Common myeloid progenitor, CD34-positive (primary cell): ENCODE measurements around the gene DAZAP1.

Experiments
- CTCF ChIA-PET: fragments of 350-600 bp; sonication (Branson Sonifier 250); formaldehyde crosslinking; loops from one replicate; lab custom pipeline; 2021; ENCODE audit warnings: antibody characterized with exemption; lab: Charles Lee
- POLR2A ChIA-PET: fragments of 350-600 bp; sonication (Branson Sonifier 250); formaldehyde crosslinking; loops from one replicate; lab custom pipeline; 2021; ENCODE audit warnings: antibody characterized with exemption; lab: Charles Lee
- DNase-seq, 3 donors: peaks; one replicate each; pipeline versions ENCODE4 v3.0.0 to v3.0.0-alpha.2; 2013
- H3K27ac ChIP-seq, 2 experiments: 1 replicate in 1 of 2; 2 replicates in 1 of 2; pipeline ENCODE4 v1.7.0; 2013; ENCODE audit warnings: inconsistent platforms in 2 of 2, low read length in 2 of 2, mild to moderate bottlenecking in 2 of 2, low read depth in 1 of 2, moderate library complexity in 1 of 2; ENCODE audit not compliant: severe bottlenecking in 2 of 2, insufficient read depth in 1 of 2, poor library complexity in 1 of 2
- H3K27me3 ChIP-seq, 5 experiments: replicated peaks in 2 of 5; 1 replicate in 3 of 5; 2 replicates in 2 of 5; pipeline versions ENCODE4 v1.6.1 to v1.7.0; 2013; ENCODE audit warnings: low read length in 4 of 5, mild to moderate bottlenecking in 2 of 5, moderate library complexity in 2 of 5, inconsistent platforms in 1 of 5; ENCODE audit not compliant: insufficient read depth in 5 of 5, control insufficient read depth in 4 of 5
- H3K36me3 ChIP-seq, 4 experiments: 1 replicate in 2 of 4; 2 replicates in 2 of 4; pipeline versions ENCODE4 v1.6.1 to v1.7.0; 2013; ENCODE audit warnings: low read length in 3 of 4, control low read depth in 1 of 4, mild to moderate bottlenecking in 1 of 4; ENCODE audit not compliant: control insufficient read depth in 4 of 4, insufficient read depth in 4 of 4
- H3K4me1 ChIP-seq, 4 experiments: 1 replicate in 3 of 4; 2 replicates in 1 of 4; pipeline versions ENCODE4 v1.6.1 to v1.7.1; 2013; ENCODE audit warnings: low read length in 3 of 4, mild to moderate bottlenecking in 3 of 4, control low read depth in 1 of 4, inconsistent platforms in 1 of 4, moderate library complexity in 1 of 4; ENCODE audit not compliant: control insufficient read depth in 4 of 4, insufficient read depth in 4 of 4; ENCODE audit errors: control extremely low read depth in 1 of 4
- H3K4me3 ChIP-seq, 7 experiments: 1 replicate in 4 of 7; 2 replicates in 3 of 7; pipeline versions ENCODE4 v1.5.1 to v1.7.0; 2013; ENCODE audit warnings: mild to moderate bottlenecking in 7 of 7, low read length in 6 of 7, moderate library complexity in 6 of 7, inconsistent platforms in 2 of 7, low read depth in 2 of 7, control low read depth in 1 of 7; ENCODE audit not compliant: insufficient read depth in 4 of 7, control insufficient read depth in 1 of 7; ENCODE audit errors: extremely low read depth in 1 of 7
- H3K9me3 ChIP-seq, 5 experiments: 1 replicate in 4 of 5; 2 replicates in 1 of 5; pipeline versions ENCODE4 v1.6.1 to v1.7.1; 2013; ENCODE audit warnings: low read length in 4 of 5, mild to moderate bottlenecking in 2 of 5, inconsistent platforms in 1 of 5, low read depth in 1 of 5, moderate library complexity in 1 of 5; ENCODE audit not compliant: control insufficient read depth in 4 of 5, insufficient read depth in 2 of 5; ENCODE audit errors: control extremely low read depth in 1 of 5
- WGBS: methylation state at CpG from one replicate; pipeline ENCODE4 v1.1.5; 2013; ENCODE audit not compliant: insufficient coverage; 5-methylcytosine and 5-hydroxymethylcytosine counted together

DAZAP1 gene

DNA sequence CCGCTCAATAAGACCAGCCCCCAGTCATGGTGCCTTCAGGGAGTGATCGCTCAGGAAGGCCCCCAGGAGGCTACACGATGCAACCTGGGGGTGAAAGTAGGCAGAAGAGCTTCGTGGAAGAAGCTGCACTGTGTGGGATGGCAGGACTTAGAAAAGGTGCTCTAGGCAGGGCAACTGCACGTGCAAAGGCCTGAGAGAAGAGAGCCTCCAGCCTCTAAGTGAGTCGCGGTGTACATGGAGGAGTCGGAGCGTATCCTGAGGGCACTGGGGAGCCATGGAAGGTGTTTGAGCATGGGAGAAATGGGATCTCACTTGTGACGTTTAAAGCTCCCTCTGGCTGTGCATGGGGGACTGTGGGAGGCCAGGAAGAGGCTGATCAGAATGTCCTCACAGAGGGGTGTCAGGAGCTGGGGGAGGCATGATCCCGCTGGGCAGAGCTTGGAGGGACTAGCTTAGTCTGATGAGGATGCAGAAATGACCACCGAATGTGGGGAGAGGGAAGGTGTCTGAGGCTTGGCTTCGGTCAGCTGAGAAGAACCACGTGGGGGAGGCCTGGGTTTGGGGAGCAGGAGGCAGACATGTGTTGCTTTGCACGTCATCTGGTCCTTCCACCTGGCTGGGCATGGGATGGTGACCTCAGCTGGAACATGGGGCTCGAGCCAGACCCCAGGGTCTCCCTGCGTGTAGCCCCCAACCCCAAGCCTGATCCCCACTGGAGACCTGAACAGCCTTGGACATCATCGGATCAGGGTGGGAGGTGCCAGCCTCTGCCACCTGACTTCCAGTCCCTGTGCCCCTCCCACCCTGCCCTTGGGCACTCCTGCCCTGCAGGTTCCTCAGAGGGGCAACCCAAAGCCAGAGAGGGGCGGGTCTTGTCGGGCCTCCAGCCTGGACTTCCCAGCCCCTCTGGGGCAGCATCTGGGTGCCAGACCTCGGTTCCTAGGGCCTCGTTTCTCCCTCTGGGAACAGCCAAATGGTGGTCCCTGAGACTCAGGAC, 43.6 kb downstream of the DAZAP1 start:
- DNase-seq, result no peak
- POLR2A ChIA-PET, result no interaction called here
- H3K36me3 ChIP-seq, result no peaks in the 10 kb centered on the region
- WGBS, result 67% methylated on average over 19 of the region's 22 CpGs
- H3K27me3 ChIP-seq, result peaks cover 0 to 84% (median 36%) of the 10 kb centered on the region in 5 experiments
- H3K4me1 ChIP-seq, result peaks cover 0 to 39% (median 28%) of the 10 kb centered on the region in 4 experiments
- no peak overlapping the region for H3K4me3 ChIP-seq
- CTCF ChIA-PET, result interaction anchor here (6.5 kb wide), 1 partner anchor 16 kb away, joined by 35 read pairs; no protein-coding TSS in a partner anchor
- no peak overlapping the region for H3K27ac ChIP-seq
- H3K9me3 ChIP-seq, result no peaks in the 10 kb centered on the region

DNA sequence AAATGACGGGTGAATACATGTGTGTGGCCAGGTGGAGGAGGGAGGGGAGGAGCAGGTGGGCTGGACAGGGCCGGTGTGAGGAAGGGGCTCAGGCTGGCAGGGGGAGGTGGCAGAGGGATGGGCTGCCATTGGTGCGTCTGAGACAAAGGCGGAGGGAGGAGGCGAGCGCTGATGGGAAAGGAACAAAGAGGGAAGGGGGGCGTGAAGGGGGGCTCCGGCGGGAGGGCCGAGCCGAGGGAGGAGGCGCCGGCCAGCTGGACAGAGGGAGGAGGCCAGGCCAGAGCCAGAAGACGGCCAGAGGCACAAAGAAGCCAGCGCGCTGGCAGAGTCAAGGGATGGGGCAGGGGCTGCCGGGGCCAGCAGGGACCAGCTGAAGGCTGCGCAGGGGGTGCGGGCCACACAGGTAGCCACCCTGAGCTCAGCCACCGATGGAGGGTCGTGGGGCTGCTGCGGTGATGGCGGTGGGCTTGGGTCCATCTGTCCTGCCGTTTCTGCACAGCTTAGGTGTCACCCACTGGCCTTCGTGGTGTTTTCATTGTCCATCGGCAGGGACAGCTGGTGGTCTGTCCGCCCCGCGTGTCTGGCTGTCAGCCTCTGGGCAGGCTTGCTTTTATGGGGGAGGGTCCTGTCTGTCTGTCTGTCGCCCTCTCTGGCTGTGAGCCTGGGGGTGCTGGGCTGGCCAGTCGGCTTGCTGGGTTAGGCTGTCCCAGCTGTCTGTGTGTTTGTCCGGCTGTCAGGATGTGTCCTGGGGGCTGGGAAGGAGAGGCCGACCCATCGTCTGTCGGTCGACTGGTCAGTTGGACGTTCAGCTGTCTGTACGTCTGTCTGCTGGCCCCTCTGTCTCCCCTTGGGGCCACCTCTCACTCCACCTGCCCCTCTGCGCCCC, 44.8 kb downstream of the DAZAP1 start:
- no peak for DNase-seq
- H3K36me3 ChIP-seq, result no peaks in the 10 kb centered on the region
- H3K4me3 ChIP-seq, result no peak overlapping the region
- H3K4me1 ChIP-seq, result peaks cover 0 to 39% (median 26%) of the 10 kb centered on the region in 4 experiments
- peaks cover 0 to 84% (median 44%) of the 10 kb centered on the region in 5 experiments for H3K27me3 ChIP-seq
- CTCF ChIA-PET, result interaction anchor here (1.3 to 7.3 kb wide), 4 partner anchors 9 to 19 kb away, joined by 4 to 49 read pairs (median 20); no protein-coding TSS in a partner anchor
- H3K9me3 ChIP-seq, result no peaks in the 10 kb centered on the region
- no peak overlapping the region for H3K27ac ChIP-seq
- POLR2A ChIA-PET, result no interaction called here
- 44% methylated on average over 31 of the region's 39 CpGs for WGBS

DNA sequence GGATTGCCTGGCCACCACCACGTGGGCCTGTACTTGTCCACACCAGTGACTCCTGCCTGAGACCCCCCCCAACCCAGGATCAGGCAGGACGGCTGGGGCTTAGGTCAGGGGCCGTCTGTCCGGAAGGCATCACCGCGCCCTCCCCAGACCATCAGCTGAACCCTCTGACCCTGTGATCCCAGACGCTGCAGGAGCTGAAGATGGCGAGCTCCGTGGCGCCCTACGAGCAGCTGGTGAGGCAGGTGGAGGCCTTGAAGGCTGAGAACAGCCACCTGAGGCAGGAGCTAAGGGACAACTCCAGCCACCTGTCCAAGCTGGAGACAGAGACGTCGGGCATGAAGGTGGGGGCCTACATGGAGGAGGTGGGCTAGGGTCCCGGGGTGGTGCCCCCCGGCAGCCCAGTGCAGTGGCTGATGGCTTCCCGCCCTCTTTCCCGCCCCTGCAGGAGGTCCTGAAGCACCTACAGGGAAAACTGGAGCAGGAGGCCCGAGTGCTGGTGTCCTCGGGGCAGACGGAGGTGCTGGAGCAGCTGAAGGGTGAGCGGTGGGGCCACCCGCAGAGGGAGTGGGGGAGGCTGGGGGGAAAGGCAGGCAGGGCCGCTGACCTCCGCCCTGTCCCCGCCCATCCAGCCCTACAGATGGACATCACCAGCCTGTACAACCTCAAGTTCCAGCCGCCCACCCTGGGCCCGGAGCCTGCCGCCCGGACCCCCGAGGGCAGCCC, 45.6 kb downstream of the DAZAP1 start:
- WGBS, result 79% methylated on average over 26 of the region's 30 CpGs
- Histone ChIP-seq H3K4me1 (peaks cover 0 to 38% (median 25%) of the 10 kb centered on the region in 4 experiments), H3K36me3 (no peaks in the 10 kb centered on the region), H3K4me3 (no peak overlapping the region), H3K9me3 (no peaks in the 10 kb centered on the region), H3K27ac (no peak overlapping the region), H3K27me3 (peaks cover 0 to 84% (median 43%) of the 10 kb centered on the region in 5 experiments)
- DNase-seq, result no peak
- POLR2A ChIA-PET, result no interaction called here
- CTCF ChIA-PET, result interaction anchor here (1.3 to 7.3 kb wide), 4 partner anchors 10 to 18 kb away, joined by 4 to 49 read pairs (median 20); no protein-coding TSS in a partner anchor

GRCh38 chr19:1453525-1454364, 46.4 kb downstream of the DAZAP1 start:
- Histone ChIP-seq H3K36me3 (no peaks in the 10 kb centered on the region), H3K9me3 (no peaks in the 10 kb centered on the region), H3K27me3 (peaks cover 0 to 86% (median 43%) of the 10 kb centered on the region in 5 experiments), H3K27ac (no peak overlapping the region), H3K4me3 (no peak overlapping the region), H3K4me1 (peaks cover 0 to 38% (median 25%) of the 10 kb centered on the region in 4 experiments)
- POLR2A ChIA-PET, result interaction anchor here (0.6 to 0.7 kb wide), 2 partner anchors 87 to 185 kb away, joined by 3 read pairs; partner anchors contain the start of gene CIRBP
- CTCF ChIA-PET, result interaction anchor here (1.2 to 7.3 kb wide), 4 partner anchors 11 to 48 kb away, joined by 3 to 49 read pairs (median 20); no protein-coding TSS in a partner anchor
- 49% methylated on average over 28 of the region's 33 CpGs for WGBS
- DNase-seq, result peak in 2 of 3 donors; percentile 44 to 51

- Histone ChIP-seq H3K27ac (no peak overlapping the region), H3K4me1 (peaks cover 0 to 37% (median 25%) of the 10 kb centered on the region in 4 experiments), H3K36me3 (peaks cover 0 to 2% (median 0%) of the 10 kb centered on the region in 4 experiments), H3K27me3 (peaks cover 0 to 84% (median 41%) of the 10 kb centered on the region in 5 experiments), H3K4me3 (peak overlapping the region in 2 of 7 experiments; percentile 13 to 26), H3K9me3 (no peaks in the 10 kb centered on the region)
- POLR2A ChIA-PET, result interaction anchor here (1.0 kb wide), 1 partner anchor 10 kb away, joined by 4 read pairs; no protein-coding TSS in a partner anchor
- WGBS, result 0% methylated on average over 18 of the region's 22 CpGs
- peak; percentile 83 to 96 (median 92) for DNase-seq
- CTCF ChIA-PET, result interaction anchor here (1.2 to 7.3 kb wide), 4 partner anchors 12 to 49 kb away, joined by 3 to 49 read pairs (median 19); no protein-coding TSS in a partner anchor
Measured at GRCh38 chr19:1455002-1455335, 47.6 kb downstream of the DAZAP1 start.
